ENCODE measurements around the gene UBC. TPM values are rescaled to one million over a fixed set of nuclear protein-coding genes. Genes with fewer than 3 reads are reported as not detected.
A peak's percentile ranks its signal among the peaks of the same experiment; 100 is the strongest.
"Not testable (repeated sequence)": the region's sequence is repeated elsewhere in the genome, so short reads cannot be mapped to it uniquely, and the experiment has no call there.

The UBC gene
- total RNA-seq, 1 donor from 2014 or later: 1,744 TPM

DNA sequence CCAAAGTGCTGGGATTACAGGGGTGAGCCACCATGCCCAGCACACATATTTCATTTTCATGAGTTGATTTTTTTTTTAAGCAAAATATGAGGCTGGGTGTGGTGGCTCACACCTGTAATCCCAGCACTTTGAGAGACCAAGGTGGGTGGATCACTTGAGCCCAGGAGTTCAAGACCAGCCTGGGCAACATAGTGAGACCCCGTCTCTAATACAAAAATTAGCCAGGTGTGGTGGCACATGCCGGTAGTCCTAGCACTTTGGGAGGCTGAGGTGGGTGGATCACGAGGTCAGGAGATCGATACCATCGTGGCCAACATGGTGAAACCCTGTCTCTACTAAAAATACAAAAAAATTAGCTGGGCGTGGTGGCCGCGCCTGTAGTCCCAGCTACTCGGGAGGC lies 17.1 kb upstream of the UBC start:
- not testable (repeated sequence) for DNase-seq (ENCODE audit: low read depth, low spot score)

- DNase-seq (ENCODE audit: low read depth, low spot score): no peak
Observed at GRCh38 chr12:124930586-124930985, 16.1 kb upstream of the UBC start.

DNA sequence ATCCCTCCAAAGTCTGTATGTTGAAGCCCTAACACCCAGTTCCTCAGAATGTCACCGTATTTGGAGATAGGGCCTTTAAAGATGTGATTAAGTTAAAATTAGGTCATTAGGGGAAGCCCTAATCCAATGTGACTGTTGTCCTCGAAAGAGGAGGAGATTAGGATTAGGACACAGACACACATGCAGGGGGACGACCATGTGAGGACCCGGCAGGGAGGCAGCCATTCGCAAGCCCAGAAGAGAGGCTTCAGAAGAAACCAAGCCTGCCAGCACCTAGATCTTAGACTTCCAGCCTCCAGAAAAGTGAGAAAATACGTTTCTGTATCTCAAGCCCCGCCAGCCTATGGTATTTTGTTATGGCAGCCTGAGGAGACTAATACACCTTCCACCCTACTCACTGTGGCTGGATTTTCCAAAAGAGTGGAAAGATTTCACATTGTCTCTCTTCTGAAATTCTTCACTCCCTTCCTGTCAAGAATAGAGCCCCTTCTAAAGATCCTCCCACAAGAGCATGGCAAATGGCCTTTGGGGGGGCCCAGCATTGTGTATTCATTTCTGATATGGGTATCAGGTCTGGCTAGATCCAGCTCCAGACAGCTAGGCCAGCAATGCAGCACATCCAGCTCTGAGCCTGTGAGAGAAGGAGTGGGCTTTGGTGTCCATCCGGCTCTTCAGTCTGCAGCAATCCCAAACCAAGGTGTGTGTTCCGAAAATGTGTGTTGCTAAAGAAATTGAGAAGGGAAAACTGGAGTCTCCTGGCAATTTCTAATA lies 15.4 kb upstream of the UBC start:
- DNase-seq (ENCODE audit: low read depth, low spot score): no peak

- no peak for DNase-seq (ENCODE audit: low read depth, low spot score)
Observed at GRCh38 chr12:124928912-124929530, 14.6 kb upstream of the UBC start.

DNA sequence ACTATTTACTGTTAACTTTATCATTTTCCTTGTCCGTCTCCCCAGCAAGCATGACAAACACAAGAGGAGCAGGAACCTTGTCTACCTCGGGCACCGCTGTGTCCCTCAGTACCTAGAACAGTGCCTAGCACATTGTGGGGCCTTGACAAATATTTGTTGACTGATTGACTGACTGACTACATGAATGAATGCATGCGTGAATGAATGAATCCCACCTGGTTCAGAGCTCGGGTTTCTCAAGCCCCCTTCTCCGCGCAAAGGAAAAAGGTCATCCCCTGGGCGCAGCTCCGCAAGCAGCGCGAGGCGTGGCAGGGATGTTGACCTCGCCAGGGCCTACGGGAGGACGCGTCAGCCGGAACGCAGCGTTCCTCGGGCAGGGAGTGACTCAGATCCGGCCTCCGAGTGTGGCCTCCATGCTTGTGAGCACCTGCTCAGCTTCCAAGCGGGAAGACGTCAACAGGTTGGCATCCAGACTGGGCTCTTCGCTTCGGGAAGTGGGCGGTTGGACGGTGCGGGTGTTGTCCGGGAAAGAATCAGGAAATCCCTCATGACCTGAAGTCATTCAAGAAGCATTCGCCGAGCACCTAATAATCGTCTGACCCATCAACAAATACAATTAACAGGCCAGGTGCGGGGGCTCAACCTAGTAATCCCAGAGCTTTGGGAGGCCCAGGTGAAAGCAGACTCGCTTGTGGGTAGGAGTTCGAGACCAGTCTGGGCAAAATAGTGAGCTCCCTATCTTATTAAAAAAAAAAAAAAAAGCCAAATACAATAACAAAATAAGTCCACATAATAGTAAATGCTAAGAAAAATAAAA lies 13.9 kb upstream of the UBC start:
- DNase-seq (ENCODE audit: low read depth, low spot score): peak; percentile 92

- no peak for DNase-seq (ENCODE audit: low read depth, low spot score)
Observed at GRCh38 chr12:124927201-124928094, 13.0 kb upstream of the UBC start.

DNA sequence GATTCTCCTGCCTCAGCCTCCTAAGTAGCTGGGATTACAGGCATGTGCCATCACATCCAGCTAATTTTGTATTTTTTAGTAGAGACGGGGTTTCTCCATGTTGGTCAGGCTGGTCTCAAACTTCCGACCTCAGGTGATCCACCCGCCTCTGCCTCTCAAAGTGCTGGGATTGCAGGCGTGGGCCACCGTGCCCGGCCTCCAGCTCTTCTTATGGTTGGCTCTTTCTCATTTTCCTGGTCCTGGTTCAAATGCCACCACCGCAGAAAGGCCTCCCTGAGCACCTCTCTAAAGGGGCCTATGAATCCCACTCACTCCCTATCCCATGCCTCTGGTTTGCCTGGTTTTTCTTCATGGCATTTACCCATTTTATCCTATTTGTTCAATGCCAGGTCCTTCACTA lies 11.3 kb upstream of the UBC start:
- DNase-seq (ENCODE audit: low read depth, low spot score): not testable (repeated sequence)

GRCh38 chr12:124925117-124925516 lies 10.7 kb upstream of the UBC start:
- DNase-seq (ENCODE audit: low read depth, low spot score): no peak

DNA sequence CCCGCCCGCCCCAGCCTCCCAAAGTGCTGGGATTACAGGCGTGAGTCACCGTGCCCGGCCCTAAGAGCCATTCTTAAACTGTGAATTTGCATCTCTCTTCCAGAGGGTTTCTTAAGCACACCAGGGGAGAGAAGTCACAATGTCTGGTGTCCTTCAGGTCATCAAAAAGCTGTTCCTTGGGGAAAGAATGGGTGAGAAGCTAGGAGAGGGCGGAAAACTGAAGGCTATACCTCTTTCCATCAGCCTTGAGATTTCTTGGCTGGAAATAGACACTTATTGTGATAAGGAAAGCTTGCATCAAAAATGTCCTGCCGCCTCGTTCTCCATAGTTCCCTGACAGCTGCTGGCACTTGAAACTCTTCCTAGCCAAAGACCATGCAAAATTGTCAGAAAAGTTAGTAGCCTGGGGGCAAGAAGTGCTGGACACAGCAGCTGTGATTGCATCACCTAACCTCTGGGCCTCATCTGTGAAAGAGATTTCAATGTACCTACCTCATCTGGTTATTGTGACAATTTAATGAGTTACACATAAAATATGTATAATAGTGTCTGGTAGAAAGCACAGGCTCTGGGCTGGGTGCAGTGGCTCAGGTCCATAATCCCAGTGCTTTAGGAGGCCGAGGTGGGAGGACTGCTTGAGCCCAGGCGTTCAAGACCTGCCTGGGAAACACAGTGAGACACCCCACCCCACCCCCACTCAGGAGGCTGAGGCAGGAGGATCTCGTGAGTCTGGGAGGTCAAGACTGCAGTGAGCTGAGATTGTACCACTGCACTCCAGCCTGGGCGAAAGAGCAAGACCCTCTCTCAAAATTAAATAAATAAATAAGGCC lies 9.7 kb upstream of the UBC start:
- DNase-seq (ENCODE audit: low read depth, low spot score): no peak

DNA sequence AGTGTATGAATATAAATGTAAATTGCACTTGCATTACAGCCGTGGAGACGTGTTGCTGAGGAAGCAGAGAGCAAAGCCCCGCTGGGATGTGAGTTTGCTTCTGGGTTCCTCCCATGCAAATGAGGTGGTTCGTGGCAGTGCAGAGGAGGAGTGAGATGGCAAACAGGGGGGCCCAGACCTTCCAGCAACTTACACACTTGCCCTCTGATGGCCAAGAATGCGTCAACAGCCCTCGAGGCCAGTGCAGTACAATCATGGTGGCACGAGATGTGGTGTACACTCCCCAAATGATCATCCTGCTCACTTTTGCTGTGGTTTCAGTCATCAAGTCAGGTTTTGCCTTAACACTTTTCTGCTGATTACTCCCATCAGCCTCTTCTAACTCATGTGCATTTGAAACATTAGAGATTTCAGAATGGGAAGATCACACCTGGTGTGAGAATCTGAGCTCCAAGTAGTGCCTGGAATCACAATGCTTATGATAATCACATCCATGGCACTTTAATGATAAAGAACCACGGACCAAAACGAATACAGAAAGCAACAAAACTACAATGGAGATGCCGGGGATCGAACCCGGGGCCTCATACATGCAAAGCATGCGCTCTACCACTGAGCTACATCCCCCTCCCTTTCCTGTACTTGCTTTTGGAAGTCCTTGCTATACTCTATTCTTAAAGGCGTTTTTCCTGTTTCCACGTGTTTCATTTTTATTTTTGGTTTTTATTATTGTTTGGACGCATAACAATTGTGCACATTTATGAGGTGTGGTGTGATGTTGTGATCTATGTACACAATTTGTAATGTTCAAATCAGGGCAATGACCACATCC lies 7.0 kb upstream of the UBC start:
- DNase-seq (ENCODE audit: low read depth, low spot score): no peak

DNA sequence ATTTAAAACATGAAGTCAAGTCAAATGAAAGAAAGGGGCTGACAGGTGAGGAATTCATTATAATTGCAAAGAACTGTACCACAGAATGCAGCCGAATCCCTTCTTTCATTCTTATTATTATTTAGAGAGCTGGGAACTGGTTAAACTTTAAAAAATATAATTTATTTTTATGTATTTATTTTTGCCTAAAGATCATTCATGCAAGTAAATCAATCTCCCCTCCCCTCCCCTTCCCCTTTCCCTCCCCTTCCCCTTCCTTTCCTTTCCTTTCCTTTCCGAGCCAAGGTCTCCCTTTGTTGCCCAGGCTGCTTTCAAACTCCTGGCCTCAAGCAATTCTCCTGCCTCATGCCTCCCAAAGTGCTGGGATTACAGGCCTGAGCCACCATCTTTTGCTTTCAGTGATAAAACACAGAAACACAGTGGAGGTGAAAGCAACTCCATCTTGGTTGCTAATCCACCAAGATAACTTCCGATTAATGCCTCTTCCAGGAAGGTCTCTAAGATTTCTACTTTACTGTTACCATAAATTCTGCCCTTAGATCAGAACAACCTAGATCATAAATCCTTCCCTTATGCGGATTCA lies 6.0 kb upstream of the UBC start:
- DNase-seq (ENCODE audit: low read depth, low spot score): no peak

- DNase-seq (ENCODE audit: low read depth, low spot score): no peak
Observed at GRCh38 chr12:124919521-124920352, 5.3 kb upstream of the UBC start.

DNA sequence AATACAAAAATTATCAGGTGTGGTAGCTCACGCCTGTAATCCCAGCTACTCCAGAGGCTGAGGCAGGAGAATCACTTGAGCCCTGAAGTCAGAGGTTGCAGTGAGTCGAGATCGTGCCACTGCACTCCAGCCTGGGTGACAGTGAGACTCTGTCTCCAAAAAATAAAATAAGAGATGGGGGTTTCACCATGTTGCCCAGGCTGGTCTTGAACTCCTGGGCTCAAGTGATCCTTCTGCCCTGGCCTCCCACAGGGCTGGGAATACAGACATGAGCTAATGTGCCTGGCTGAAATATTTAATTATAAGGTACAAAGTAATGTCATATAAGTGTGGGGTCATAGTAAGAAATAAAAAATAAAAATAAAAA lies 4.2 kb upstream of the UBC start:
- not testable (repeated sequence) for DNase-seq (ENCODE audit: low read depth, low spot score)

- no peak for DNase-seq (ENCODE audit: low read depth, low spot score)
Observed at GRCh38 chr12:124917841-124918621, 3.6 kb upstream of the UBC start.

DNA sequence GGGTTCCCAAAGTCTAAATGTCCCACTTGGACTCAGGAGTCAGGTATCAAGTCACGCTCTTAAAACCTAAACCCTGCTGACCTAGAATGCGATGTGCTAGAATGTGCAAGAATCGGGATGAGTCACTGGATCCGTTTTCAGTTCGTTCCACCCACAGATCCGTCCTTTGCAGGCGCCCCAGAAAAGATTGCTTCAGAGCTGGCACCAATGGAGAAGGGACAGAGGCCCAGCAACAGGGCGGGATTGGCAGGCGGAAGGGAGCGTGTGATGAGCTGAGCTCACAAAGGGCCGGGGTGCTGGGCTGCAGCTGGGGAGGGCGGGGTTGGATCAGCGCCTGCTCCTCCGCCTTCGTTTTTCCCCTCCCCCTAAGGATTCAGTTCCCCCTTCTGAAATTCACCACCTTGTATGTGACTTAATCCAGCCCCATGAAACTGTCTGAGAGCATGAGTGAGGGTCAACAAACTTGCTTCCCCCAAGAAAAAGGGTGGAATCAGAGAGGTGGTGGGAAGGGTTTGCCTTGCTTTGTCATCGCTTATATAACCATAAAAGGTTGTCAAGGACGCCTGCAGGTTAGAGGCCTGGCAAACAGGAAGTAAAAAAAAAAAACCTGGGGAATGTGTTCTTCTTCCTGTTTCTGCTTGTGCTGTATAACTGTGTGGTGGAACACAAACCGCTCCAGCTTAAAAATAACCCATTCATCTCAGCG lies 2.8 kb upstream of the UBC start:
- DNase-seq (ENCODE audit: low read depth, low spot score): peak; percentile 99

- DNase-seq (ENCODE audit: low read depth, low spot score): peak; percentile 69
Observed at GRCh38 chr12:124916374-124917134, 2.1 kb upstream of the UBC start.

All from pulmonary artery endothelial cell (primary cell).